HepG2 (cell line): Measurements from ENCODE around the gene SH3PXD2A. TPM values are rescaled to one million over a fixed set of nuclear protein-coding genes. Genes with fewer than 3 reads are reported as not detected.

ENCODE experiments used
- ARNT ChIP-seq: fragments of 450-650 bp; IDR thresholded peaks from 2 replicates; pipeline ENCODE4 v1.6.1; 2017
- BCL3 ChIP-seq: sonication (generic); formaldehyde crosslinking; IDR thresholded peaks from 2 replicates; pipeline ENCODE4 v1.5.1; 2020; ENCODE audit warnings: mild to moderate bottlenecking, missing genetic modification reagents, moderate library complexity
- DR1 ChIP-seq: sonication (generic); formaldehyde crosslinking; IDR thresholded peaks from 2 replicates; pipeline ENCODE4 v1.8.0; 2021; ENCODE audit warnings: mild to moderate bottlenecking, missing genetic modification reagents, inconsistent platforms
- GATA4 ChIP-seq: sonication (generic); IDR thresholded peaks from 2 replicates; pipeline ENCODE4 v1.6.1; 2016; ENCODE audit warnings: antibody characterized with exemption, low read depth, borderline replicate concordance
- GZF1 ChIP-seq: sonication (generic); formaldehyde crosslinking; IDR thresholded peaks from 2 replicates; pipeline ENCODE4 v1.5.1; 2020; ENCODE audit warnings: mild to moderate bottlenecking, missing genetic modification reagents
- HOXA5 ChIP-seq: sonication (generic); formaldehyde crosslinking; IDR thresholded peaks from 2 replicates; pipeline ENCODE4 v1.4.0; 2020; ENCODE audit warnings: missing genetic modification reagents
- HOXD1 ChIP-seq: sonication (generic); formaldehyde crosslinking; IDR thresholded peaks from 2 replicates; pipeline ENCODE4 v1.5.0; 2020; ENCODE audit warnings: missing genetic modification reagents
- MED13 ChIP-seq: sonication (generic); formaldehyde crosslinking; IDR thresholded peaks from 2 replicates; pipeline ENCODE4 v1.5.0; 2020; ENCODE audit warnings: missing genetic modification reagents
- PHF20 ChIP-seq: sonication (generic); formaldehyde crosslinking; IDR thresholded peaks from 2 replicates; pipeline ENCODE4 v1.5.0; 2020; ENCODE audit warnings: mild to moderate bottlenecking, missing genetic modification reagents
- RFXANK ChIP-seq: IDR thresholded peaks from 2 replicates; pipeline ENCODE4 v1.6.1; 2016
- THYN1 ChIP-seq: sonication (generic); formaldehyde crosslinking; IDR thresholded peaks from 2 replicates; pipeline ENCODE4 v1.8.1; 2023; ENCODE audit warnings: low read depth, mild to moderate bottlenecking, moderate library complexity, missing genetic modification reagents, borderline replicate concordance
- TRAFD1 ChIP-seq: sonication (generic); formaldehyde crosslinking; IDR thresholded peaks from 2 replicates; pipeline ENCODE4 v1.5.1; 2020; ENCODE audit warnings: missing genetic modification reagents, mild to moderate bottlenecking, borderline replicate concordance
- ZFAT ChIP-seq: sonication (generic); formaldehyde crosslinking; conservative IDR thresholded peaks from 2 replicates; pipeline ENCODE4 v1.8.1; 2023; ENCODE audit warnings: missing genetic modification reagents, inconsistent platforms
- ZNF12 ChIP-seq: sonication (generic); formaldehyde crosslinking; IDR thresholded peaks from 2 replicates; pipeline ENCODE4 v1.5.0; 2020; ENCODE audit warnings: missing genetic modification reagents
- ZNF142 ChIP-seq: sonication (generic); formaldehyde crosslinking; IDR thresholded peaks from 2 replicates; pipeline ENCODE4 v1.4.0; 2020; ENCODE audit warnings: missing genetic modification reagents
- ZNF503 ChIP-seq: sonication (generic); formaldehyde crosslinking; IDR thresholded peaks from 2 replicates; pipeline ENCODE4 v1.4.0; 2020; ENCODE audit warnings: missing genetic modification reagents
- ZNF7 ChIP-seq: IDR thresholded peaks from 2 replicates; pipeline ENCODE4 v1.6.1; 2016; ENCODE audit warnings: missing biosample characterization, missing genetic modification reagents
- ZNF768 ChIP-seq: sonication (generic); formaldehyde crosslinking; IDR thresholded peaks from 2 replicates; pipeline ENCODE4 v1.4.0; 2020; ENCODE audit warnings: missing genetic modification reagents
- polyA plus RNA-seq, 8 experiments: library from polyadenylated mRNA; depleted of rRNA in 3 of 8; stranded (reverse) in 7 of 8; unstranded in 1 of 8; fragments of >200 nt; fragmentation: Illumina TruSeq in 4 of 8; extraction: Trizol in 4 of 8; gene quantifications; 2 replicates each; pipeline versions ENCODE4 v1.2.1 to v1.2.3, GENCODE V29; 2011 to 2016; ENCODE audit warnings: low read depth in 4 of 8, missing spikeins in 1 of 8, mixed read lengths in 1 of 8; ENCODE audit not compliant: insufficient read depth in 1 of 8
- total RNA-seq, 5 experiments: library from RNA; depleted of rRNA; stranded (reverse); fragments of >200 nt; fragmentation: Illumina TruSeq; extraction: Trizol; gene quantifications; 2 replicates each; pipeline ENCODE4 v1.2.3, GENCODE V29; 2016; ENCODE audit warnings: low read depth in 1 of 5

Gene SH3PXD2A
- total and polyA plus RNA-seq, 2 of the 13 experiments (the other 11 are each of a cell fraction or from before 2014, with no cell fraction given): 11.1 to 11.3 TPM

GRCh38 chr10:103793920-103794883 lies 61.2 kb downstream of the SH3PXD2A start (continued):
- no peak for TF ChIP-seq ZNF142
- no peak for TF ChIP-seq PHF20 (CRISPR knock-in tag)
- TF ChIP-seq ZNF12 (CRISPR knock-in tag): peak; percentile 86
- TF ChIP-seq ARNT: no peak
- no peak for TF ChIP-seq DR1 (CRISPR knock-in tag)
- TF ChIP-seq HOXA5 (CRISPR knock-in tag): 0 out of 2 replicates have a peak, but pooled peaks have one; percentile 58
- peak; percentile 87; the same call in 1 of the 2 replicates for TF ChIP-seq HOXD1 (CRISPR knock-in tag)
- peak; percentile 97 for TF ChIP-seq MED13 (CRISPR knock-in tag)
- TF ChIP-seq BCL3: peak; percentile 45; the same call in 1 of the 2 replicates
- TF ChIP-seq ZFAT: no peak
- no peak for TF ChIP-seq ZNF7 (CRISPR knock-in tag)
- peak; percentile 55; the same call in 1 of the 2 replicates for TF ChIP-seq ZNF768
- TF ChIP-seq ZNF503: peak; percentile 97
- TF ChIP-seq GATA4: peak; percentile 75; the same call in 1 of the 2 replicates
- 0 out of 2 replicates have a peak, but pooled peaks have one; percentile 52 for TF ChIP-seq GZF1 (CRISPR knock-in tag)
- peak; percentile 79; the same call in 1 of the 2 replicates for TF ChIP-seq RFXANK (CRISPR knock-in tag)
- no peak for TF ChIP-seq THYN1 (CRISPR knock-in tag)
- no peak for TF ChIP-seq TRAFD1
